SU-DHL-6 (cell line): ENCODE results near the gene RNF220.

Source experiments
- H2AFZ ChIP-seq: fragments of 200-600 bp; sonication (generic); 2 replicates; pipeline ENCODE4 v1.6.1; 2014; ENCODE audit warnings: low read depth, mild to moderate bottlenecking, moderate library complexity, mixed read lengths, antibody characterized with exemption, low read length; ENCODE audit not compliant: severe bottlenecking
- H3F3A ChIP-seq: fragments of 200-600 bp; shearing (Covaris generic); 2 replicates; pipeline ENCODE4 v1.6.0; 2016; ENCODE audit warnings: antibody characterized with exemption, mild to moderate bottlenecking; ENCODE audit not compliant: insufficient read depth
- H3K27ac ChIP-seq: fragments of 200-600 bp; sonication (generic); 2 replicates; pipeline ENCODE4 v1.5.1; 2016; ENCODE audit warnings: low read depth, mild to moderate bottlenecking, low read length, moderate library complexity, mixed read lengths
- H3K27me3 ChIP-seq: fragments of 200-600 bp; sonication (generic), shearing (Covaris generic); 2 replicates; pipeline ENCODE4 v1.6.0; 2014; ENCODE audit warnings: mild to moderate bottlenecking, low read length
- H3K36me3 ChIP-seq: fragments of 200-600 bp; sonication (generic); 2 replicates; pipeline ENCODE4 v1.6.1; 2014; ENCODE audit warnings: mild to moderate bottlenecking, low read length, mixed read lengths
- H3K4me2 ChIP-seq: fragments of 300-600, 200-600 bp; shearing (Covaris generic), sonication (generic); 2 replicates; pipeline ENCODE4 v1.6.0; 2014; ENCODE audit warnings: low read length, low read depth, mild to moderate bottlenecking; ENCODE audit not compliant: poor library complexity, severe bottlenecking
- H3K4me3 ChIP-seq: fragments of 200-600 bp; sonication (generic); 2 replicates; pipeline ENCODE4 v1.5.1; 2014; ENCODE audit warnings: antibody characterized with exemption, low read length, mild to moderate bottlenecking, mixed read lengths; ENCODE audit not compliant: insufficient read depth, poor library complexity, severe bottlenecking
- H3K79me2 ChIP-seq: fragments of 200-600 bp; sonication (generic); 2 replicates; pipeline ENCODE4 v1.6.1; 2014; ENCODE audit warnings: mild to moderate bottlenecking, low read length, moderate library complexity; ENCODE audit not compliant: insufficient read depth
- H3K9ac ChIP-seq: fragments of 200-600 bp; sonication (generic); 2 replicates; pipeline ENCODE4 v1.7.0; 2014; ENCODE audit warnings: mild to moderate bottlenecking, low read length
- H3K9me2 ChIP-seq: fragments of 200-600 bp; sonication (generic); replicated peaks from 2 replicates; pipeline ENCODE4 v1.6.1; 2014; ENCODE audit warnings: low read length; ENCODE audit not compliant: insufficient read depth
- H3K9me3 ChIP-seq: fragments of 200-600 bp; sonication (generic); 2 replicates; pipeline ENCODE4 v1.6.1; 2014; ENCODE audit warnings: low read length, mixed read lengths; ENCODE audit not compliant: insufficient read depth
- H4K20me1 ChIP-seq: fragments of 200-600 bp; sonication (generic); 2 replicates; pipeline ENCODE4 v1.6.1; 2014; ENCODE audit warnings: low read depth, mild to moderate bottlenecking, antibody characterized with exemption, low read length, moderate library complexity, mixed read lengths
- CTCF ChIP-seq: fragments of 200-600 bp; sonication (generic); IDR thresholded peaks from one replicate; pipeline ENCODE4 v1.5.1; 2017; ENCODE audit warnings: antibody characterized with exemption, mild to moderate bottlenecking, low read length, moderate library complexity; ENCODE audit not compliant: insufficient read depth, poor library complexity, severe bottlenecking
- EZH2phosphoT487 ChIP-seq: fragments of 200-600 bp; sonication (generic), shearing (Covaris generic); conservative IDR thresholded peaks from 2 replicates; pipeline ENCODE4 v1.6.1; 2018; ENCODE audit warnings: mild to moderate bottlenecking, antibody characterized with exemption, low read length, moderate library complexity, mixed read lengths

Gene RNF220

GRCh38 chr1:44649788-44650158 is 244.7 kb downstream of the RNF220 start:
- H3K9me2 ChIP-seq: no peaks in the 10 kb centered on the region
- no peaks in the 10 kb centered on the region for H3K36me3 ChIP-seq
- no peak overlapping the region for H3K4me3 ChIP-seq
- H3K4me2 ChIP-seq: no peak overlapping the region
- TF ChIP-seq EZH2phosphoT487 (no peak), CTCF (no peak)
- no peak overlapping the region for H3K27ac ChIP-seq
- no peak overlapping the region for H3K9ac ChIP-seq
- 0 out of 2 replicates have a peak, but pooled peaks cover 8% of the 10 kb centered on the region for H3F3A ChIP-seq
- H2AFZ ChIP-seq: no peak overlapping the region
- no peaks in the 10 kb centered on the region for H4K20me1 ChIP-seq
- H3K27me3 ChIP-seq: no peaks in the 10 kb centered on the region
- no peaks in the 10 kb centered on the region for H3K9me3 ChIP-seq
- no peaks in the 10 kb centered on the region for H3K79me2 ChIP-seq

GRCh38 chr1:44650159-44650831 is 245.2 kb downstream of the RNF220 start:
- Histone ChIP-seq H3F3A (0 out of 2 replicates have a peak, but pooled peaks cover 8% of the 10 kb centered on the region), H3K4me2 (no peak overlapping the region), H3K27me3 (no peaks in the 10 kb centered on the region), H2AFZ (no peak overlapping the region), H4K20me1 (no peaks in the 10 kb centered on the region), H3K9ac (no peak overlapping the region), H3K79me2 (no peaks in the 10 kb centered on the region), H3K9me3 (no peaks in the 10 kb centered on the region), H3K4me3 (no peak overlapping the region), H3K27ac (no peak overlapping the region), H3K36me3 (no peaks in the 10 kb centered on the region), H3K9me2 (no peaks in the 10 kb centered on the region)
- TF ChIP-seq EZH2phosphoT487 (no peak), CTCF (no peak)

GRCh38 chr1:44651069-44651468 is 246.0 kb downstream of the RNF220 start:
- Histone ChIP-seq H3K36me3 (no peaks in the 10 kb centered on the region), H4K20me1 (no peaks in the 10 kb centered on the region), H3K27me3 (no peaks in the 10 kb centered on the region), H3K4me3 (no peak overlapping the region), H3K9me3 (no peaks in the 10 kb centered on the region), H3K27ac (no peak overlapping the region), H3F3A (0 out of 2 replicates have a peak, but pooled peaks cover 8% of the 10 kb centered on the region), H3K9me2 (no peaks in the 10 kb centered on the region), H3K9ac (no peak overlapping the region), H3K79me2 (no peaks in the 10 kb centered on the region), H3K4me2 (no peak overlapping the region), H2AFZ (no peak overlapping the region)
- no peak for TF ChIP-seq EZH2phosphoT487
- no peak for TF ChIP-seq CTCF
